H9 (cell line): ENCODE results near the gene ATP6V0A1. TPM values are rescaled to one million over a fixed set of nuclear protein-coding genes. Genes with fewer than 3 reads are reported as not detected.
"Not testable (repeated sequence)": the region's sequence is repeated elsewhere in the genome, so short reads cannot be mapped to it uniquely, and the experiment has no call there.

ENCODE experiments used
- DNase-seq: peaks from one replicate; pipeline ENCODE4 v3.0.0-alpha.2; 2017
- H2AFZ ChIP-seq: one replicate; pipeline ENCODE4 v1.6.1; 2013; ENCODE audit warnings: mild to moderate bottlenecking, low read length, control low read depth, moderate library complexity
- H2AK5ac ChIP-seq: 2 replicates; pipeline ENCODE4 v1.6.1; 2013; ENCODE audit warnings: low read length, control low read depth, mixed read lengths; ENCODE audit not compliant: insufficient read length
- H2BK120ac ChIP-seq: one replicate; pipeline ENCODE4 v1.6.1; 2013; ENCODE audit warnings: low read depth, mild to moderate bottlenecking, low read length, control low read depth, inconsistent platforms; ENCODE audit not compliant: poor library complexity, severe bottlenecking
- H2BK12ac ChIP-seq: 2 replicates; pipeline ENCODE4 v1.6.1; 2013; ENCODE audit warnings: low read length, control low read depth, mixed read lengths, low read depth; ENCODE audit not compliant: insufficient read length
- H2BK15ac ChIP-seq: 2 replicates; pipeline ENCODE4 v1.6.1; 2013; ENCODE audit warnings: low read depth, low read length, control low read depth
- H2BK20ac ChIP-seq: one replicate; pipeline ENCODE4 v1.6.1; 2013; ENCODE audit warnings: low read depth, mild to moderate bottlenecking, low read length, control low read depth, inconsistent platforms; ENCODE audit not compliant: poor library complexity, severe bottlenecking
- H2BK5ac ChIP-seq: 2 replicates; pipeline ENCODE4 v1.6.1; 2013; ENCODE audit warnings: low read length, control low read depth, mixed read lengths; ENCODE audit not compliant: insufficient read length
- H3K14ac ChIP-seq: 2 replicates; pipeline ENCODE4 v1.6.1; 2013; ENCODE audit warnings: low read length, control low read depth; ENCODE audit not compliant: insufficient read depth
- H3K18ac ChIP-seq: 2 replicates; pipeline ENCODE4 v1.6.1; 2013; ENCODE audit warnings: low read depth, mild to moderate bottlenecking, mixed read lengths, low read length, control low read depth; ENCODE audit not compliant: insufficient read length
- H3K23ac ChIP-seq: 2 replicates; pipeline ENCODE4 v1.6.1; 2013; ENCODE audit warnings: low read length, control low read depth, mixed read lengths, low read depth; ENCODE audit not compliant: insufficient read length
- H3K23me2 ChIP-seq: 2 replicates; pipeline ENCODE4 v1.6.1; 2013; ENCODE audit warnings: low read depth, mild to moderate bottlenecking, mixed read lengths, low read length, control low read depth; ENCODE audit not compliant: insufficient read length, poor library complexity, severe bottlenecking
- H3K27ac ChIP-seq: 2 replicates; pipeline ENCODE4 v1.5.1; 2013; ENCODE audit warnings: low read length, control low read depth, mixed read lengths, low read depth; ENCODE audit not compliant: insufficient read length
- H3K27me3 ChIP-seq: 2 replicates; pipeline ENCODE4 v1.6.1; 2013; ENCODE audit warnings: low read length, control low read depth, inconsistent platforms; ENCODE audit not compliant: insufficient read depth
- H3K4ac ChIP-seq: 2 replicates; pipeline ENCODE4 v1.6.1; 2013; ENCODE audit warnings: low read depth, mild to moderate bottlenecking, control low read depth, inconsistent platforms, low read length, moderate library complexity
- H3K4me1 ChIP-seq: 2 replicates; pipeline ENCODE4 v1.6.1; 2013; ENCODE audit warnings: low read length, control low read depth, inconsistent platforms; ENCODE audit not compliant: insufficient read depth
- H3K4me2 ChIP-seq: 2 replicates; pipeline ENCODE4 v1.6.1; 2013; ENCODE audit warnings: low read length, control low read depth, mixed read lengths; ENCODE audit not compliant: insufficient read length, insufficient read depth
- H3K56ac ChIP-seq: 2 replicates; pipeline ENCODE4 v1.6.1; 2013; ENCODE audit warnings: low read depth, mild to moderate bottlenecking, mixed read lengths, low read length, control low read depth; ENCODE audit not compliant: insufficient read length
- H3K79me1 ChIP-seq: 2 replicates; pipeline ENCODE4 v1.6.1; 2013; ENCODE audit warnings: low read depth, mild to moderate bottlenecking, moderate library complexity, low read length, control low read depth, inconsistent platforms; ENCODE audit not compliant: insufficient read depth, poor library complexity, severe bottlenecking
- H3K79me2 ChIP-seq: 2 replicates; pipeline ENCODE4 v1.6.1; 2013; ENCODE audit warnings: low read length, control low read depth, inconsistent platforms; ENCODE audit not compliant: insufficient read depth
- H3K9ac ChIP-seq: 2 replicates; pipeline ENCODE4 v1.6.1; 2013; ENCODE audit warnings: low read length, control low read depth, mixed read lengths; ENCODE audit not compliant: insufficient read length; ENCODE audit errors: extremely low read depth
- H3K9me3 ChIP-seq: one replicate; pipeline ENCODE4 v1.6.1; 2013; ENCODE audit warnings: low read depth, low read length, inconsistent platforms; ENCODE audit not compliant: control insufficient read depth
- H3T11ph ChIP-seq: one replicate; pipeline ENCODE4 v1.6.1; 2013; ENCODE audit warnings: mild to moderate bottlenecking, low read length, control low read depth, inconsistent platforms
- H4K20me1 ChIP-seq: one replicate; pipeline ENCODE4 v1.6.1; 2013; ENCODE audit not compliant: control insufficient read depth, insufficient read length, insufficient read depth
- H4K5ac ChIP-seq: 2 replicates; pipeline ENCODE4 v1.6.1; 2013; ENCODE audit warnings: low read depth, mild to moderate bottlenecking, mixed read lengths, low read length, control low read depth; ENCODE audit not compliant: insufficient read length
- H4K8ac ChIP-seq: replicated peaks from 2 replicates; pipeline ENCODE4 v1.6.1; 2013; ENCODE audit warnings: low read length, control low read depth, mixed read lengths, low read depth; ENCODE audit not compliant: insufficient read length
- H4K91ac ChIP-seq: 2 replicates; pipeline ENCODE4 v1.6.1; 2013; ENCODE audit warnings: low read depth, mild to moderate bottlenecking, moderate library complexity, mixed read lengths, low read length, control low read depth; ENCODE audit not compliant: insufficient read length
- H3K27ac Mint-ChIP-seq, 3 experiments: 2 replicates in 2 of 3; 3 replicates in 1 of 3; pipeline ENCODE4 v1.8.0; 2020 to 2021; ENCODE audit warnings: mixed read lengths in 3 of 3, mild to moderate bottlenecking in 1 of 3, moderate library complexity in 1 of 3
- H3K27me3 Mint-ChIP-seq: 2 replicates; pipeline ENCODE4 v1.8.0; 2021; ENCODE audit warnings: low read depth, mild to moderate bottlenecking, moderate library complexity, mixed read lengths
- H3K36me3 Mint-ChIP-seq, 3 experiments: 2 replicates in 2 of 3; 3 replicates in 1 of 3; pipeline ENCODE4 v1.8.0; 2020 to 2021; ENCODE audit warnings: low read depth in 3 of 3, mixed read lengths in 3 of 3; ENCODE audit not compliant: insufficient read depth in 1 of 3
- H3K4me1 Mint-ChIP-seq, 2 experiments: 2 replicates each; pipeline ENCODE4 v1.8.0; 2020; ENCODE audit warnings: mixed read lengths in 2 of 2
- H3K4me3 Mint-ChIP-seq, 2 experiments: 2 replicates in 1 of 2; 3 replicates in 1 of 2; pipeline ENCODE4 v1.8.0; 2020 to 2021; ENCODE audit warnings: mild to moderate bottlenecking in 2 of 2, mixed read lengths in 2 of 2, moderate library complexity in 1 of 2
- H3K9me3 Mint-ChIP-seq, 2 experiments: 2 replicates in 1 of 2; 3 replicates in 1 of 2; pipeline ENCODE4 v1.8.0; 2020; ENCODE audit warnings: mild to moderate bottlenecking in 2 of 2, mixed read lengths in 2 of 2, moderate library complexity in 1 of 2
- WGBS: extraction: QIAGEN DNeasy Blood & Tissue Kit; methylation state at CpG from one replicate; pipeline ENCODE4 v1.1.7; 2013; ENCODE audit warnings: missing lambda C conversion rate, low lambda C conversion rate, mixed read lengths; ENCODE audit not compliant: insufficient read length; ENCODE audit errors: extremely low coverage; 5-methylcytosine and 5-hydroxymethylcytosine counted together
- total RNA-seq: library from RNA; stranded (reverse); gene quantifications from 2 replicates; pipeline ENCODE4 v1.2.1, GENCODE V29; 2021
- TF ChIP-seq, protein P1 (sequence below): fragments of 200-600 bp; sonication (generic); conservative IDR thresholded peaks from 3 replicates; pipeline ENCODE4 v1.8.0; 2021; ENCODE audit warnings: antibody characterized with exemption, mild to moderate bottlenecking

The ATP6V0A1 gene
- total RNA-seq, 1 experiment from 2014 or later: 54.1 TPM

DNA sequence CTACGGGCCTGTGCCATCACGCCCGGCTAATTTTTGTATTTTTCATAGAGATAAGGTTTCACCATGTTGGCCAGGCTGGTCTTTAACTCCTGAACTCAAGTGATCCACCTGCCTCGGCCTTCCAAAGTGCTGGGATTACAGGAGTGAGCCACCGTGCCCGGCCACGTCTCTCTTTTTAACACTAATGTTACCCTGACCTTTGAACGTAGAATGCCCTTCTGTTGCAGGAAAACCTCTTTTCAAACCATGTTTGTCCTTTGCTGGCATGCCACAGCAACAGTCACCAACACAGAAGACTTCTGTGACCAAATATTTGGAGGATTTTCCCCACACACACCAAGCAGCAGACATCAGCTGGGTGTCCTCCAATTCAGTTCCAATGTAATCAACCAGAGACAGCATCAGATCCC is 86.2 kb downstream of the ATP6V0A1 start:
- no peak overlapping the region for H3K18ac ChIP-seq
- no peak overlapping the region for H2BK15ac ChIP-seq
- H3K27ac Mint-ChIP-seq: peak overlapping the region in 1 of 3 experiments; percentile 48; a peak in 1 of 7 replicates
- H3K9me3 ChIP-seq: no peaks in the 10 kb centered on the region
- peaks cover 13% of the 10 kb centered on the region for H3K23me2 ChIP-seq
- H3K9me3 Mint-ChIP-seq: no peaks in the 10 kb centered on the region
- H3K36me3 Mint-ChIP-seq: peaks cover 2 to 20% (median 19%) of the 10 kb centered on the region in 3 experiments; a peak in 6 of 7 replicates
- no peaks in the 10 kb centered on the region for H3K79me1 ChIP-seq
- no peak for DNase-seq
- no peak overlapping the region for H3T11ph ChIP-seq
- peaks cover 9% of the 10 kb centered on the region; the same call in 1 of the 2 replicates for H3K27me3 Mint-ChIP-seq
- H2BK20ac ChIP-seq: no peak overlapping the region
- H4K91ac ChIP-seq: no peak overlapping the region
- H3K4me3 Mint-ChIP-seq: no peak overlapping the region
- H2AK5ac ChIP-seq: no peak overlapping the region
- no peak overlapping the region for H4K5ac ChIP-seq
- H2BK120ac ChIP-seq: no peak overlapping the region
- no peak overlapping the region for H3K14ac ChIP-seq
- no peak overlapping the region for H3K23ac ChIP-seq
- no peaks in the 10 kb centered on the region for H3K79me2 ChIP-seq
- no peaks in the 10 kb centered on the region for H3K27me3 ChIP-seq
- no peaks in the 10 kb centered on the region for H4K20me1 ChIP-seq
- H3K4ac ChIP-seq: no peak overlapping the region
- no peak overlapping the region for H3K9ac ChIP-seq
- H3K4me1 ChIP-seq: no peaks in the 10 kb centered on the region
- H4K8ac ChIP-seq: no peak overlapping the region
- TF ChIP-seq, protein P1, sequence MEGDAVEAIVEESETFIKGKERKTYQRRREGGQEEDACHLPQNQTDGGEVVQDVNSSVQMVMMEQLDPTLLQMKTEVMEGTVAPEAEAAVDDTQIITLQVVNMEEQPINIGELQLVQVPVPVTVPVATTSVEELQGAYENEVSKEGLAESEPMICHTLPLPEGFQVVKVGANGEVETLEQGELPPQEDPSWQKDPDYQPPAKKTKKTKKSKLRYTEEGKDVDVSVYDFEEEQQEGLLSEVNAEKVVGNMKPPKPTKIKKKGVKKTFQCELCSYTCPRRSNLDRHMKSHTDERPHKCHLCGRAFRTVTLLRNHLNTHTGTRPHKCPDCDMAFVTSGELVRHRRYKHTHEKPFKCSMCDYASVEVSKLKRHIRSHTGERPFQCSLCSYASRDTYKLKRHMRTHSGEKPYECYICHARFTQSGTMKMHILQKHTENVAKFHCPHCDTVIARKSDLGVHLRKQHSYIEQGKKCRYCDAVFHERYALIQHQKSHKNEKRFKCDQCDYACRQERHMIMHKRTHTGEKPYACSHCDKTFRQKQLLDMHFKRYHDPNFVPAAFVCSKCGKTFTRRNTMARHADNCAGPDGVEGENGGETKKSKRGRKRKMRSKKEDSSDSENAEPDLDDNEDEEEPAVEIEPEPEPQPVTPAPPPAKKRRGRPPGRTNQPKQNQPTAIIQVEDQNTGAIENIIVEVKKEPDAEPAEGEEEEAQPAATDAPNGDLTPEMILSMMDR: no peak
- no peak overlapping the region for H3K27ac ChIP-seq
- no peak overlapping the region for H2BK5ac ChIP-seq
- no peak overlapping the region for H3K4me2 ChIP-seq
- H3K4me1 Mint-ChIP-seq: peaks cover 4 to 11% of the 10 kb centered on the region in 2 experiments; a peak in 3 of 4 replicates
- no peak overlapping the region for H2BK12ac ChIP-seq
- no peak overlapping the region for H2AFZ ChIP-seq
- WGBS: no CpG with 5 or more reads among the region's 8 CpGs
- no peak overlapping the region for H3K56ac ChIP-seq

DNA sequence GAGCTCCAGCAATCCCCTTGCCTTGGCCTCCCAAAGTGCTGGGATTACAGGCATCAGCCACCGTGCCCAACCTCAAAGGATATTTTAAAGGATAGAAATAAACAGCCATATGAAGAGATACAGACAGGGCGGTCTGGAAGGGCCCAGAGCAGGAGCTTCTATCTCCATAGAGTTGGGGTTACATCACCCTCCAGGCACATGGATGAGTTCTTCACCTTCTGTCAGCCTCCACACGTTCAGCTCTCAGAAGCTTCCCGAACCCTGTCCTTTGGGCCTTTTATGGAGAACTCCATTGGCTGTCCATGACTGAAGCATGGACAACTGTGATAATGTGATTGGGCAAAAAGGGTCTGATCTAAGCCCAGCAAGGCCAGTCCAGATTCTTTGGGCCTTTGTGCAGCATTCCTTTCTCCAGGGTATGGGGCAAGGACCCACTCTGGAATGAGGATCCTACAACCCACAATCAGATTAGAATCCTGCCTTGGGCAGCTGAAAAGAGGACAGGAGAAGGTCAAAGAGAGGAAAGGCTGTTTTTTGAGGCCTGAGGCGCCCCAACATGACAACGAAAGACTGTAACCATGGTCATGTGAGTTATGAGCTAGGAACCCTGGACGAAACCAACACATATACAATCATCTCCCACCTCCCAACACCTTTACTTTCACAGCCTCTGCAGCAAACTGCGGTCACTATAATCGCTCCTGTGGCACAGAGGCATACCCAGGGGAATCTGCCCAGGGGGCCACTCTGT is 87.3 kb downstream of the ATP6V0A1 start:
- H2BK20ac ChIP-seq, H2BK120ac ChIP-seq, DNase-seq, H3K56ac ChIP-seq, H3K23ac ChIP-seq, H3K27me3 ChIP-seq, H3K9me3 ChIP-seq, H2BK5ac ChIP-seq, H3K27me3 Mint-ChIP-seq, H2AK5ac ChIP-seq, H3K18ac ChIP-seq, H4K5ac ChIP-seq, H3K9me3 Mint-ChIP-seq, H3K79me2 ChIP-seq, H3K4me2 ChIP-seq, H3K79me1 ChIP-seq, H3K4ac ChIP-seq, H3T11ph ChIP-seq, H4K8ac ChIP-seq, H3K9ac ChIP-seq, H2BK15ac ChIP-seq, H2BK12ac ChIP-seq, H3K27ac Mint-ChIP-seq, H4K20me1 ChIP-seq, H3K14ac ChIP-seq, H4K91ac ChIP-seq, H3K27ac ChIP-seq, H3K4me3 Mint-ChIP-seq, H3K4me1 ChIP-seq, H2AFZ ChIP-seq: not testable (repeated sequence)
- WGBS: no CpG with 5 or more reads among the region's 9 CpGs
- Mint-ChIP-seq H3K4me1 (peaks cover 4 to 15% of the 10 kb centered on the region in 2 experiments; a peak in 3 of 4 replicates), H3K36me3 (peaks cover 2 to 18% (median 13%) of the 10 kb centered on the region in 3 experiments; a peak in 5 of 7 replicates)
- peaks cover 13% of the 10 kb centered on the region for H3K23me2 ChIP-seq
